ENCODE measurements around the gene FUT8.

DNA sequence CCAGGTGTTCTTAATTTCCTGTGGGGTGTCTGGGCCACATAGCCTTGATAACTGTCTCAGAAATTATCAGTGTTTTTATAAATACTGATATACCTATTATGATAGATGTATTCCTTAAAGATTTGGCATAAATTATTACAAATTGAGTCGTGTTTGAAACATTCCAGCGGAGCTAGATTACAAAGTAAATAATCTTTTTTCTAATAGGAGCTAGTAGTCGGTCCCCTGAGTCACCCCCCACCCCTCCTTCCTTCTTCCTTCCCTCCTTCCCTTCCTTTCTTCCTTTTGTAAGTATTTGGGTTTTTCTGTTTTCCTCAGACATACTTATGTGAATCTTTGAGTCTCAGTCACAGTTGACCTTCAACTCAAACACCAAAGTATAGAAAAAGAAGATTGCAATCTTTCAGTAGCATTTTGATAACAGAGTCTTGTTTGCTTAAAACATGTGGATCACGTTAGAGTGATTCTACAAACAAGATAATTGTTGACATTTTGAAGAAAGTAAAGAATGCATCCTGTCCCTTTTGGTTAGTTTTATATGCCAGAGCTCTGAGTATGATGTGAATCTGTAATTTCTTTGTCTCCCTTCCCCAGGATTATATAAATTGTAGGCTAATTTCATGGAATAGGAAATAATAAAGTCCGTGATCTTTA, 264.0 kb downstream of the FUT8 start:
- TF ChIP-seq, protein P1, sequence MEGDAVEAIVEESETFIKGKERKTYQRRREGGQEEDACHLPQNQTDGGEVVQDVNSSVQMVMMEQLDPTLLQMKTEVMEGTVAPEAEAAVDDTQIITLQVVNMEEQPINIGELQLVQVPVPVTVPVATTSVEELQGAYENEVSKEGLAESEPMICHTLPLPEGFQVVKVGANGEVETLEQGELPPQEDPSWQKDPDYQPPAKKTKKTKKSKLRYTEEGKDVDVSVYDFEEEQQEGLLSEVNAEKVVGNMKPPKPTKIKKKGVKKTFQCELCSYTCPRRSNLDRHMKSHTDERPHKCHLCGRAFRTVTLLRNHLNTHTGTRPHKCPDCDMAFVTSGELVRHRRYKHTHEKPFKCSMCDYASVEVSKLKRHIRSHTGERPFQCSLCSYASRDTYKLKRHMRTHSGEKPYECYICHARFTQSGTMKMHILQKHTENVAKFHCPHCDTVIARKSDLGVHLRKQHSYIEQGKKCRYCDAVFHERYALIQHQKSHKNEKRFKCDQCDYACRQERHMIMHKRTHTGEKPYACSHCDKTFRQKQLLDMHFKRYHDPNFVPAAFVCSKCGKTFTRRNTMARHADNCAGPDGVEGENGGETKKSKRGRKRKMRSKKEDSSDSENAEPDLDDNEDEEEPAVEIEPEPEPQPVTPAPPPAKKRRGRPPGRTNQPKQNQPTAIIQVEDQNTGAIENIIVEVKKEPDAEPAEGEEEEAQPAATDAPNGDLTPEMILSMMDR (IDR thresholded peaks at IDR 0.05) = no peak
- TF ChIP-seq, protein P2, sequence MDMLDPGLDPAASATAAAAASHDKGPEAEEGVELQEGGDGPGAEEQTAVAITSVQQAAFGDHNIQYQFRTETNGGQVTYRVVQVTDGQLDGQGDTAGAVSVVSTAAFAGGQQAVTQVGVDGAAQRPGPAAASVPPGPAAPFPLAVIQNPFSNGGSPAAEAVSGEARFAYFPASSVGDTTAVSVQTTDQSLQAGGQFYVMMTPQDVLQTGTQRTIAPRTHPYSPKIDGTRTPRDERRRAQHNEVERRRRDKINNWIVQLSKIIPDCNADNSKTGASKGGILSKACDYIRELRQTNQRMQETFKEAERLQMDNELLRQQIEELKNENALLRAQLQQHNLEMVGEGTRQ (IDR thresholded peaks at IDR 0.05; ENCODE audit: borderline replicate concordance, low read depth, low read length) = no peak
- TF ChIP-seq POLR2AphosphoS5 (IDR thresholded peaks at IDR 0.05; ENCODE audit: low read depth, low read length) (no peak), RFX5 (IDR thresholded peaks at IDR 0.05; ENCODE audit: low read length) (no peak), TAF1 (IDR thresholded peaks at IDR 0.05; ENCODE audit: borderline replicate concordance, low read depth, low read length) (no peak)
- TF ChIP-seq, protein P3, sequence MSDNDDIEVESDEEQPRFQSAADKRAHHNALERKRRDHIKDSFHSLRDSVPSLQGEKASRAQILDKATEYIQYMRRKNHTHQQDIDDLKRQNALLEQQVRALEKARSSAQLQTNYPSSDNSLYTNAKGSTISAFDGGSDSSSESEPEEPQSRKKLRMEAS (IDR thresholded peaks at IDR 0.05; ENCODE audit: low read depth) = no peak
